Measurements from ENCODE around the gene IMMP2L. TPM values are rescaled to one million over a fixed set of nuclear protein-coding genes. Genes with fewer than 3 reads are reported as not detected.

The IMMP2L gene
- total and polyA plus RNA-seq, 2 donors (not counting 3 experiments of a cell fraction or from before 2014, with no cell fraction given): 9.9 to 11.8 TPM

DNA sequence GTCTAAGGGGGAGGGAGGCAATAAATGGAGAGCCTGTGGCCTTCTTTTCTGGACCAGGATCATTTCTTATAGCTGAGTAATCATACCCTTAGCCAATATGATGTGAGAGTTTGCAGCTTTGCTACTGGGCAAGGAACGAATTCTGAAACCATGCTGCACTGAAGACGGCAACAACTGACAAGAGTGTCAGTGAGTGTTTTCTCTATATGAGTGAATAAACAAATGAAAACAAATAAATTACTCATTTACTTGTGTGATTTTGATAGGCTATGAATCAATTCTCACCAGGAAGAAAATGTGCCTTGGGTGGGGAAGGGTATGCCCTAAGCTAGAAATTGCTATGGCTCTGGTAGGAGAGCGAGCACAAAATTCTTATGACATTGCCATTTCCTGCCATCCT lies 550.8 kb downstream of the IMMP2L start:
- CTCF ChIA-PET: interaction anchor here (1.8 kb wide), 1 partner anchor 10 kb away, joined by 6 read pairs; no protein-coding TSS in a partner anchor

More for the DNA sequence above, 550.8 kb downstream of the IMMP2L start:
- intact Hi-C loops (cut with micrococcal nuclease): no loop called here
- TF ChIP-seq, protein P1, sequence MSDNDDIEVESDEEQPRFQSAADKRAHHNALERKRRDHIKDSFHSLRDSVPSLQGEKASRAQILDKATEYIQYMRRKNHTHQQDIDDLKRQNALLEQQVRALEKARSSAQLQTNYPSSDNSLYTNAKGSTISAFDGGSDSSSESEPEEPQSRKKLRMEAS (IDR thresholded peaks at IDR 0.05; ENCODE audit: insufficient read depth, insufficient read length): no peak
- TF ChIP-seq FOS (IDR thresholded peaks at IDR 0.05; ENCODE audit: borderline replicate concordance, insufficient read depth, low read length) (no peak), EZH2 (IDR thresholded peaks at IDR 0.05; ENCODE audit: borderline replicate concordance, low read depth, low read length, severe bottlenecking) (no peak), GATA2 (IDR thresholded peaks at IDR 0.05; ENCODE audit: insufficient read depth, insufficient read length, low read depth, low read length) (no peak), MYC (IDR thresholded peaks at IDR 0.05; ENCODE audit: low read depth, low read length) (no peak), POLR2AphosphoS5 (IDR thresholded peaks at IDR 0.05; ENCODE audit: insufficient read depth, low read depth, low read length) (no peak), POLR2A (IDR thresholded peaks at IDR 0.05; ENCODE audit: low read depth, low read length) (no peak), JUN (IDR thresholded peaks at IDR 0.05; ENCODE audit: borderline replicate concordance, insufficient read depth, insufficient read length, low read depth) (no peak)
- TF ChIP-seq, protein P2, sequence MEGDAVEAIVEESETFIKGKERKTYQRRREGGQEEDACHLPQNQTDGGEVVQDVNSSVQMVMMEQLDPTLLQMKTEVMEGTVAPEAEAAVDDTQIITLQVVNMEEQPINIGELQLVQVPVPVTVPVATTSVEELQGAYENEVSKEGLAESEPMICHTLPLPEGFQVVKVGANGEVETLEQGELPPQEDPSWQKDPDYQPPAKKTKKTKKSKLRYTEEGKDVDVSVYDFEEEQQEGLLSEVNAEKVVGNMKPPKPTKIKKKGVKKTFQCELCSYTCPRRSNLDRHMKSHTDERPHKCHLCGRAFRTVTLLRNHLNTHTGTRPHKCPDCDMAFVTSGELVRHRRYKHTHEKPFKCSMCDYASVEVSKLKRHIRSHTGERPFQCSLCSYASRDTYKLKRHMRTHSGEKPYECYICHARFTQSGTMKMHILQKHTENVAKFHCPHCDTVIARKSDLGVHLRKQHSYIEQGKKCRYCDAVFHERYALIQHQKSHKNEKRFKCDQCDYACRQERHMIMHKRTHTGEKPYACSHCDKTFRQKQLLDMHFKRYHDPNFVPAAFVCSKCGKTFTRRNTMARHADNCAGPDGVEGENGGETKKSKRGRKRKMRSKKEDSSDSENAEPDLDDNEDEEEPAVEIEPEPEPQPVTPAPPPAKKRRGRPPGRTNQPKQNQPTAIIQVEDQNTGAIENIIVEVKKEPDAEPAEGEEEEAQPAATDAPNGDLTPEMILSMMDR (IDR thresholded peaks at IDR 0.05; ENCODE audit: extremely low read depth in 1 of 2, insufficient read depth in 1 of 2, low read depth in 1 of 2, low read length in 2 of 2): no peak
- Histone ChIP-seq H3K27me3 (ENCODE audit: control insufficient read depth in 2 of 2, insufficient read depth in 2 of 2, low read length in 2 of 2) (no peaks in the 10 kb centered on the region), H3K4me2 (ENCODE audit: insufficient read depth, low read length) (no peak overlapping the region), H3K4me1 (ENCODE audit: control insufficient read depth, extremely low read depth, insufficient read depth, low read length) (no peaks in the 10 kb centered on the region), H3K36me3 (ENCODE audit: control insufficient read depth in 2 of 2, extremely low read depth in 1 of 2, insufficient read depth in 2 of 2, low read length in 2 of 2) (no peaks in the 10 kb centered on the region), H2AFZ (ENCODE audit: low read depth, low read length) (no peak overlapping the region), H3K27ac (ENCODE audit: insufficient read depth, low read depth, low read length) (no peak overlapping the region), H4K20me1 (replicated peaks; ENCODE audit: control insufficient read depth, extremely low read depth, insufficient read depth, low read length) (no peaks in the 10 kb centered on the region), H3K4me3 (replicated peaks in 1 of 3; ENCODE audit: insufficient read depth in 1 of 3, low read depth in 1 of 3, low read length in 3 of 3) (no peak overlapping the region), H3K9ac (replicated peaks; ENCODE audit: extremely low read depth, insufficient read depth, low read length) (no peak overlapping the region), H3K9me1 (replicated peaks; ENCODE audit: control insufficient read depth, extremely low read depth, insufficient read depth, low read length) (no peaks in the 10 kb centered on the region), H3K9me3 (replicated peaks; ENCODE audit: control insufficient read depth, insufficient read depth, low read length) (no peaks in the 10 kb centered on the region), H3K79me2 (ENCODE audit: control insufficient read depth, insufficient read depth, low read length) (no peaks in the 10 kb centered on the region)
- dilution Hi-C loops (cut with MboI; ENCODE audit: extremely low pct_ligation_motif_present, low sequenced_read_pairs): no loop called here
- DNase-seq (ENCODE audit: low read depth, low spot score): no peak
- no peak for FAIRE-seq
- POLR2A ChIA-PET: no interaction called here
- BruUV-seq (replicated peaks): no TSS peak
